Activated naive CD4-positive, alpha-beta T cell (primary cell): ENCODE measurements around the gene SPSB3.

Experiments used
- DNase-seq, 4 experiments: peaks; one replicate each; lab custom pipeline; 2025; lab: John Stamatoyannopoulos, UW

The SPSB3 gene

GRCh38 chr16:1763521-1764511, 18.6 kb downstream of the SPSB3 start:
- no peak for DNase-seq

DNA sequence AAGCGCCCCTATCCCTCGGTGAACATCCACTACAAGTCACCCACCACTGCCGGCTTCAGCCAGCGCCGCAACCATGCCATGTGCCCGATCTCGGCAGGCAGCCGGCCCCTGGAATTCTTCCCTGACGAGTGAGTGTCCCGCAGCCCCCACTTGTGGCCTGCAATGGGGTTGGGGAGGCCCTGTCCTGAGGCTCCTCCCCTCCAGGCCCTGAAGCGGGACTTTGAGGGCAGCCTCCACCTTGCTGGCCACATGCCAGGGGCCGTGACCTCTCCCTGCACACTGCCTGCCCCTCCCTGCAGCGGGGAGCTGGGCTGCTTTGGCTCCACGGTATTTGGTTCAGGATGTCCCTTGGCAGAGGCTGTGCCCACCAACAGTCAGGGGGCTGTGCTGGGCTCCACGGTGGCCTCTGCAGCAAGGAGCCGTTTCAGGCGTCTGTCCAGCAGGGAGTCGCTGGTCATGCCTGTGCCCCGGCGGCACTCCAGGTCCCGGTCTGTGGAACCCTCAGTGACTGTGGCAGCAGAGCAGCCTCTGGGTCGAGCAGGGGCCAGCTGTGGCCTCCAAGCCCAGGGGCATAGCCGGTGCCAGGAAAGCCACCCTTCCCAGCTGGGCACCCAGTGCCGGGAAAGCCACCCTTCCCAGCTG, 19.4 kb downstream of the SPSB3 start:
- no peak for DNase-seq

DNA sequence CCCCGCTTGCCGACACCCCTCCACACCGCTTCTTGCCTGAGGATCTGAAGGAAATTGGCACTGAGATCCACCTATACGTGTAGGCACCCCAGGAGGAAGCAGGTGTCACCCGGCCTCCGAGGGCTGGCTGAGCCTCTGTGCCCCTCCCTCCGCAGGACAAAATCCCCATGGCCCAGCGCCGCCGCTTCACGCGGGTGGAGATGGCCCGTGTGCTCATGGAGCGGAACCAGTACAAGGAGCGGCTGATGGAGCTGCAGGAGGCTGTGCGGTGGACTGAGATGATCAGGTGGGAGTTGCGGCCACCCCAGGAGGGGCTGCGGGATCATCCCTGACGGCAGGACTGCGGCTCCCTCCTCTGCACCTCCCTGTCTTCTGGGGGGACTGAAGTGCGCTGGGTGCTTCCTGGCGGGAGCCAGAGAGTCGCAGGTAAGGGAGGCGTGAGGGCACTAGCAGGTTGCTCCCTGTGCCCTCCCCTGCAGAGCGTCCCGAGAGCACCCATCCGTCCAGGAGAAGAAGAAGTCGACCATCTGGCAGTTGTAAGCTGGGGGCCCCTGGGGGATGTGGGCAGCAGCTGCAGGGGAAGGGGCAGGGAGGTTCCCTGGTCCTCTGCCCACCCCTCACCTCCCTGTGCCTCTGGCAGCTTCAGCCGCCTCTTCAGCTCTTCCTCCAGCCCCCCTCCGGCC, 20.0 kb downstream of the SPSB3 start:
- DNase-seq, result no peak

GRCh38 chr16:1761751-1762150, 20.6 kb downstream of the SPSB3 start:
- DNase-seq, result no peak

DNA sequence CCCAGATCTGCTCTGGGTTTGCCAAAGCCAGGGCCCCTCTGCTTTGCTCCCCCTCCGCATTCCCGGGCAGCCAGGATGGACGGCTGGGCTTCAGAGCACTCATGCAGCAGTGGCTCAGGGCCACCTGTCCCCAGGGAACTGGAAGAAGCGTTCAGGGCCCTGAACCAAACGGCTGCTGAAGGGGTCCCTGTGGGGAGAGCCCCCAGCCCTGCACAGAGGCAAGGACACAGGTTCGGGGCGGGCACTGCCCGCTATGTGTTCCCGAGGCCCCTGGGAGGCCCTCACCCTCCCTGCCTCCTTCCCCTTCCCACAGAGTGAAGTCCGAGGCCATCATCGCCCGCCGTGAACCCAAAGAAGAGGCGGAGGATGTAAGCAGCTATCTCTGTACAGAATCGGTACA, 21.5 kb downstream of the SPSB3 start:
- no peak for DNase-seq

DNA sequence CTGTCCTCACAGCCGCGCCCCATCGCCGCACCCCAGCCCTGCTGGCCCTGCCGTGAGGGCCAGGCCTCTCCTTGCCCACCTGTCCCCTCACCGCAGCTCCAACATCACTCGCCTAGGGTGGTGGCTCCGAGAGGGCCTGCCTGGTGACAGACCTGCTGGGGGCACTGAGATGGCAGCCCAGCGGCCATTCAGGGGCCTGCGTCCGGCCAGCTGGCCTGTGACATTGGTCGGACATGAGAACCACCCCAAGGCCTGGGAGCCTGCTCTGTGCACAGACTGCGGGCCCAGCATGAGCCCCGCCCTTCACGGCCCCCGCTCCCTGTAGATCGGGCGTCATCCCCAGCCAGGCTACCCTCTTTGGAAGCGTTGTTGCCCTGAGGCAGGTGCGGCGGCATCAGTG, 22.9 kb downstream of the SPSB3 start:
- DNase-seq, result no peak

GRCh38 chr16:1758923-1759322, 23.4 kb downstream of the SPSB3 start:
- DNase-seq, result no peak

GRCh38 chr16:1757714-1758461, 24.5 kb downstream of the SPSB3 start:
- no peak for DNase-seq

DNA sequence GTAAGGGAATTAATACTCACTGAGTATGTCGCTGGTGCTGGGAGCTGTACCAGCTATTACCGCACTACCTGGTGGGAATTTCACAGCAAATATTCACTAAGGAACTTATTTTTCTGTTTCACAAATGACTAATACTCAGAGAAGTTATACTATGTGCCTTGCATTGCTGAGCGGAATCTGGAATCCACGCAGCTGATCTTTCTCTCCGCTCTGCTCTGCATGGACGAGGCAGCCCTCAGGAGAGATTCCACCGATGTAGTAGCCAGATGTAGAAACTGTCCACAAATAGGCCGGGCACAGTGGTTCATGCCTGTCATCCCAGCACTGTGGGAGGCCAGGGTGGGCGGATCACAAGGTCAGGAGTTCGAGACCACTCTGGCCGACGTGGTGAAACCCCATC, 28.2 kb downstream of the SPSB3 start:
- DNase-seq, result no peak

GRCh38 chr16:1752853-1753252, 29.5 kb downstream of the SPSB3 start:
- DNase-seq, result no peak

GRCh38 chr16:1751946-1752345, 30.4 kb downstream of the SPSB3 start:
- no peak for DNase-seq

GRCh38 chr16:1749152-1750117, 32.9 kb downstream of the SPSB3 start:
- DNase-seq, result no peak

DNA sequence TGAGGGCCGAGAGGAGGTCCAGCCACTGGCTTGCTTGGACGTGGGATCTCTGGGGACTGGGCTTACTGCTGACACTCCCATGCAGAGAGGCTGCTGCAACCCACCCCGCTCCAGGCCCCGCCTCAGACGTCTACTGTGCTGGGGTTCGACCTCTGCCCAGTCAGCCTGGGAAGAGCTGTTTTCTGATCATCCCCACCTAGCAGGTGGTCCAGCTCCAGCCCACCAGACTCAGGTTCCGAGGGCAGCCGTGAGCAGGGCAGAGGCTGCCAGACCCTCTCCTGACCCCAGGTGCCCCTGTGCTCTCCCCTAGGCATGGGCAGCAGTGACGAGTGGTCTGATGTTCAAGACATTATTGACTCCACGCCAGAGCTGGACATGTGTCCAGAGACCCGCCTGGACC, 34.4 kb downstream of the SPSB3 start:
- DNase-seq, result no peak

GRCh38 chr16:1746693-1747195, 35.6 kb downstream of the SPSB3 start:
- DNase-seq, result no peak

DNA sequence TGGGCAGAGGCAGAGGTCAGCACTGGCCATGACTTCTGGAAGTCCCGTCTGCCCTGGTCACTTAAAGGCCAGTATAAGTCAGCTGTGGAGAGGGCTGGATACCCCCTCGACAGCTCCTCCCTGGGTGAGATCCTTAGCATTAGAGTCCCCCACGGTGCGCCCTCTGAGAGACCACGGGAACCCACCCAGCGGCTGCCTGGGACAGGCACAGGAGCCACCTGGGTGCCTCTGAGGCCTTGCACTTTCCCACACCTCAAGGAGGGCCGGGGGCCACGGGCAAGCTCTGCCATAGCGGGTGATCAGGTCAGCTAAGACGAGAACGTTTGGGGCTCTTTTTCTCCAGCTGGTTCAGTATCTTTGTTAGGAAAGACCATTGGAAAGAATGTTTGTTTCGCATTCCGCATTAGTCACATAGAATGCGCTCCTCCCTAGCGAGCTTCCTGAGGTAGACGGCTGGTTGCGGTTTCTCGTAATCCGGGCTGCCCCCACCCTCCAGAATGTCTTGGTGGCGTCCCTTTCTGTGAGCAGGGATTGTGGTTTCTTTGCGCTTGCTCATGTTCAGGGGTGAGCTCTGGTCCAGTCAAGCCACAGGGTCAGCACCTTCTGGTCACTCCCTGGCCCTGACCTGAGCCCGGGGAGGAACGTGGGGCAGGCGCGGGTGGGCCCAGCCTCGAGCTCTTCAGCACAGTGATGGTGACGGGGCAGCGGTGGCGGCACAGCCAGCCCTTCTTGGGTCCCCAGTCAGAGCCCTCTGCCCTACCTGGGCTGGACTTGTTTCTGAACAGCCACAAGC, 36.3 kb downstream of the SPSB3 start:
- DNase-seq, result no peak

DNA sequence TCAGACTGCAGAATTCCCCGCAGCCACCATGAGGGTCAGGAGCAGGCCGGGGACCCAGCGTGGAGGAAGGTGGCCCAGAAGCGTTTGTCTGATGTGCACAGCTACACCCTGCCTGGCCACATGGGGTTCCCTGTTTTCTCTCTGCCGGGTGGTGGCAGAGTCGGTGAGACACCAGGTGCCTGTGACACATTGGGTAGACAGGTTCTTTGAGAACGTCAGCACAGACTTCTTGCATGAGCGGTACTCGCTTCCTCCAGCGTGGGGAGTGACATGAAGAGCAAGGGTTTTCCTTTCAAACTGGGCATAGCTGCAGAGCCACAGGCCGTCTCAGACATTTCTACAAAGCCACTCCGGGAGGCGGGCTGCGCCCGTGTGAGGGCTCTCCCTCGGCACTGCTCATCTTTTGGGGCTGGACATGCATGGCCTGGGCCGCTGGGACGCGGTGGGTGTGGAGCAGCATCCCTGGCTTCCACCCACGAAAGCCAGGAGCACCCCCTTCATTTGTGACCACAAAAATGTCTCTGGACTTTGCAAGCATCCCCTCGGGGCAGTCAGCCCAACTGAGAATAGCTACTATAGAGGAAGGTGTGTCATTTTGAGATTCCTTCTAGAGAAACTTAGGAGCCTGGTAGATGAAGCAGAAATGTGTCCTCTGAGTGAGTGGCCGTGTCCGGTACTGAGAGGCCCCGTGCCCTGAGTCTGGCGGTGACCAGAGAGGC, 37.0 kb downstream of the SPSB3 start:
- no peak for DNase-seq

DNA sequence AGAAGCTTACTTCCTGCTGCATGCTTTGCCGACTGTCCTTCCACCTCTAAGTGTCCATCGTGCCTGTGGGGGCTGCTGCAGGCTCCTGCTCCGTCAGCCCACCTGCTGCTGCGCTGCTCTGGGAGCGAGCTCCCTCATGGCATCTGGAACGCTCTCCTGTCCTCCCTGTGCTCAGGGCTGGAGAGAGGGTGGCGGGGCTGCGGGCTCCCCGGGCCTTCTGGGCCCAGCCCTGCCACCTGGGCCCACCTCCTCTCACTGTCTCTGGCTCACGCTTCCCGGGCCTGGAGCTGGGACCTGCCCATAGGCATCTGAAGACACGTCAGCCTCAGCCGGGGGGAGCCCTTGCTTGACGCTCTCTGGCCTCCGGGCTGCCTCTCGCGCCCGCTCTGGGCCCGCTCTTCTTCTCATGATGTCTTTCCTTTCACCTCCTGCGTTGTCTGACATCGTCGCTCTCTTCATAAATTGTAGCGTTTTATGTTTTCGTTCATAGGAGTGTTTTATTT, 38.0 kb downstream of the SPSB3 start:
- DNase-seq, result no peak

DNA sequence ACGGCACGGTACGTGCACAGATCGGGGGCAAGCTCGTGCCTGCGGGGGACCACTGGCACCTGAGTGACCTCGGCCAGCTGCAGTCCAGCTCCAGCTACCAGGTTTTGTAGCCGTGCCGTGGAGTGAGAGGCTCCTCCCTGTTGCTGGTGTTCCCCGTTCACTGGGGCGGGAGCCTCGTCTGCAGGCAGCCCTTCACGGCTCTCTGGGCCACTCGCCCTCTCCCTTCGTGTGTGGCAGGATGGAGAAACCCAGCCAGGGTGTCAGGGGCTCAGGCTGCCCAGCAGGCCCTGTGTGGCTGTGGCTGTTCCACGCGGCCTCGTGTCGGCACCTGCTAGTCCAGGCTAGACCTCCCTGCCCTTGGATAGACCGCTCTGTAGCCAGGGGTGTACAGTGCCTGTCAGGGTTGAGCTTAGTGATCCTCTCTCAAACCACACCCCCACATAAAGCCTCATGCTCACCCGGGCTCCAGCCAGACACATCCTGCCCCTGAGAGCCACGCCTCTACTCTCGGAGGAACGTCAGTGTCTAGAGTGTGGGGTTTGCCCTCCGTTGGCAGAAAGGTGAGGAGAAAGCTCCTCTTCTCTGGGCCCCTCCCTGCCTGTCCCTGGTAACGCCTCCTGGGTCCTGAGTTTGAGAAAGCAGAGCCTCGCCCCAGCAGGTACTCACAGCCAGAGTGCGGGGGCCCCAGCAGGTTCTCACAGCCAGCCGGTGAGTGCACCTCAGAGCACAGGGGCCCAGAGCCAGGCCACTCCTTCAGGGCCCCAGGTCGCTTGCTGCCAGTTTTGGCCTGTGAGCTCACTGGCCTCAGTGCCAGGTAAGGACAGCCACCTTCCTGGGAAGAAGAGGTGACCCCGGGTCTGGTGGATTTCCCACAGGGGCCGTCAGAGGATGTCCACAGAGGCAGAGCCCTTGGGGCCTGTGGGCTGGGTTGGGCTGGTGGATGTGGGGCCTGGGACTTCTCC, 38.7 kb downstream of the SPSB3 start:
- no peak for DNase-seq
